Gastrocnemius medialis (tissue), 4 donors: Measurements from ENCODE around the gene ATP11A. TPM values are rescaled to one million over a fixed set of nuclear protein-coding genes. Genes with fewer than 3 reads are reported as not detected.

Experiments used
- ATAC-seq, 2 donors: fragments of 150-250 bp; one replicate each; pipeline ENCODE4 v1.9.1; 2016
- DNase-seq, 2 donors: peaks; one replicate each; pipeline ENCODE4 v3.0.0-alpha.2; 2019
- H3K27ac ChIP-seq, 4 donors: fragments of 200-600 bp; sonication (generic); 1 replicate in 1 of 4; 2 replicates in 3 of 4; pipeline ENCODE4 v1.5.1; 2016 to 2018; ENCODE audit warnings: mild to moderate bottlenecking in 2 of 4, moderate library complexity in 1 of 4
- H3K27me3 ChIP-seq, 3 donors: fragments of 200-600 bp; sonication (generic) in 2 of 3; 1 replicate in 1 of 3; 2 replicates in 2 of 3; pipeline versions ENCODE4 v1.5.1 to v1.6.0; 2016 to 2019; ENCODE audit warnings: mild to moderate bottlenecking in 1 of 3, moderate library complexity in 1 of 3
- H3K36me3 ChIP-seq, 2 donors: fragments of 200-600 bp; sonication (generic) in 1 of 2; one replicate each; pipeline ENCODE4 v1.5.1; 2017 to 2018
- H3K4me1 ChIP-seq, 2 donors: fragments of 200-600 bp; sonication (generic) in 1 of 2; one replicate each; pipeline ENCODE4 v1.5.1; 2016 to 2017; ENCODE audit warnings: mild to moderate bottlenecking in 2 of 2
- H3K4me3 ChIP-seq, 4 donors: fragments of 200-600 bp; sonication (generic) in 3 of 4; 1 replicate in 1 of 4; 2 replicates in 3 of 4; pipeline ENCODE4 v1.5.1; 2016 to 2019; ENCODE audit warnings: mild to moderate bottlenecking in 2 of 4
- H3K9me3 ChIP-seq, 3 donors: fragments of 200-600 bp; sonication (generic) in 2 of 3; 1 replicate in 1 of 3; 2 replicates in 2 of 3; pipeline ENCODE4 v1.5.1; 2016 to 2019
- POLR2A ChIP-seq, 2 donors: fragments of 450-650 bp; IDR thresholded peaks; one replicate each; pipeline ENCODE4 v1.6.1; 2017; ENCODE audit warnings: antibody characterized with exemption in 2 of 2, mild to moderate bottlenecking in 2 of 2, moderate library complexity in 2 of 2
- in situ Hi-C, 4 donors: fragments of 200-750 bp; cut with MboI; loops; one replicate each; pipeline versions ENCODE4 v1.15.0 to v1.8.0; 2017; ENCODE audit warnings: low sequenced_read_pairs in 4 of 4
- intact Hi-C: fragments of 100-400 bp; cut with DNase I; formaldehyde crosslinking; loops from one replicate; pipeline ENCODE4 v1.15.1; 2023; ENCODE audit warnings: low total_unique reads
- total RNA-seq, 4 donors: library from RNA; depleted of rRNA; stranded (reverse); fragments of >200 nt; gene quantifications; one replicate each; pipeline versions ENCODE4 v1.1.0 to v1.2.3, GENCODE V29; 2016
- TF ChIP-seq, protein P1 (sequence below), 5 experiments: fragments of 450-650 bp in 3 of 5; fragments of 200-600 bp in 2 of 5; sonication (generic) in 2 of 5; IDR thresholded peaks in 4 of 5; conservative IDR thresholded peaks in 1 of 5; 1 replicate in 4 of 5; 2 replicates in 1 of 5; pipeline ENCODE4 v1.5.1; 2016 to 2019; ENCODE audit warnings: antibody characterized with exemption in 5 of 5, mild to moderate bottlenecking in 3 of 5, moderate library complexity in 3 of 5

ATP11A gene
- total RNA-seq, 4 donors from 2014 or later: 10.0 to 14.2 (median 12.6) TPM

DNA sequence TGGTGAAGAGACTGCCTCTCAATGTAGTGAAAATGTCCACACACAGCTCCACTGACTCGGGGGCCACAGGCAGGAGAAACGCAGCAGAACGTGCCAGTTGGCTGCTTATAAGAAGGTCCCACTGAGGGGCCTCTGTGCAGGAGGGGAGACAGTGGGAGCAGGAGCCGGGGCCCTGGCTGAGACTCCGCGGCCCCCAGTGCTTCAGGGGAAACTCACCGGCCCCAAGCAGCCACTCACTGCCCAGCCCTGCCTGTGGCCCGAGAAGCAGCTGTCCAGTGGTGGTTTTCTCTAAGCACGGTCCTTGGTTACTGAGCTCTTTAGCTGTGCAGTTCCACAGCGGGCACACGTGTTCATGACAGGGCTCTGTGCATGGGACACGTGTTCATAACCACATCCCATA is 187.2 kb downstream of the ATP11A start:
- in situ Hi-C loops: loop anchor here in 1 of 4 donors (10.0 kb wide), 1 partner anchor 232 kb away; no protein-coding TSS in a partner anchor

GRCh38 chr13:112877539-112877938 is 187.7 kb downstream of the ATP11A start:
- ATAC-seq (no peak), DNase-seq (no peak)
- Histone ChIP-seq H3K36me3 (peaks cover 0 to 36% of the 10 kb centered on the region in 2 donors), H3K27me3 (no peaks in the 10 kb centered on the region), H3K27ac (no peak overlapping the region), H3K9me3 (no peaks in the 10 kb centered on the region), H3K4me1 (peaks cover 0 to 3% of the 10 kb centered on the region in 2 donors), H3K4me3 (no peak overlapping the region)
- in situ Hi-C loops: loop anchor here in 1 of 4 donors (10.0 kb wide), 1 partner anchor 233 kb away; no protein-coding TSS in a partner anchor
- TF ChIP-seq POLR2A (IDR thresholded peaks at IDR 0.05): no peak
- TF ChIP-seq, protein P1, sequence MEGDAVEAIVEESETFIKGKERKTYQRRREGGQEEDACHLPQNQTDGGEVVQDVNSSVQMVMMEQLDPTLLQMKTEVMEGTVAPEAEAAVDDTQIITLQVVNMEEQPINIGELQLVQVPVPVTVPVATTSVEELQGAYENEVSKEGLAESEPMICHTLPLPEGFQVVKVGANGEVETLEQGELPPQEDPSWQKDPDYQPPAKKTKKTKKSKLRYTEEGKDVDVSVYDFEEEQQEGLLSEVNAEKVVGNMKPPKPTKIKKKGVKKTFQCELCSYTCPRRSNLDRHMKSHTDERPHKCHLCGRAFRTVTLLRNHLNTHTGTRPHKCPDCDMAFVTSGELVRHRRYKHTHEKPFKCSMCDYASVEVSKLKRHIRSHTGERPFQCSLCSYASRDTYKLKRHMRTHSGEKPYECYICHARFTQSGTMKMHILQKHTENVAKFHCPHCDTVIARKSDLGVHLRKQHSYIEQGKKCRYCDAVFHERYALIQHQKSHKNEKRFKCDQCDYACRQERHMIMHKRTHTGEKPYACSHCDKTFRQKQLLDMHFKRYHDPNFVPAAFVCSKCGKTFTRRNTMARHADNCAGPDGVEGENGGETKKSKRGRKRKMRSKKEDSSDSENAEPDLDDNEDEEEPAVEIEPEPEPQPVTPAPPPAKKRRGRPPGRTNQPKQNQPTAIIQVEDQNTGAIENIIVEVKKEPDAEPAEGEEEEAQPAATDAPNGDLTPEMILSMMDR (IDR thresholded peaks at IDR 0.05 in 4 of 5, conservative IDR thresholded peaks at IDR 0.05 in 1 of 5): no peak
- intact Hi-C loops: no loop called here

More for the DNA sequence above, 187.2 kb downstream of the ATP11A start:
- DNase-seq (no peak), ATAC-seq (no peak)
- Histone ChIP-seq H3K27me3 (no peaks in the 10 kb centered on the region), H3K4me3 (no peak overlapping the region), H3K9me3 (no peaks in the 10 kb centered on the region), H3K27ac (no peak overlapping the region), H3K4me1 (peaks cover 0 to 3% of the 10 kb centered on the region in 2 donors), H3K36me3 (peaks cover 0 to 36% of the 10 kb centered on the region in 2 donors)
- intact Hi-C loops: no loop called here
- TF ChIP-seq, protein P1 (IDR thresholded peaks at IDR 0.05 in 4 of 5, conservative IDR thresholded peaks at IDR 0.05 in 1 of 5): no peak
- no peak for TF ChIP-seq POLR2A (IDR thresholded peaks at IDR 0.05)

DNA sequence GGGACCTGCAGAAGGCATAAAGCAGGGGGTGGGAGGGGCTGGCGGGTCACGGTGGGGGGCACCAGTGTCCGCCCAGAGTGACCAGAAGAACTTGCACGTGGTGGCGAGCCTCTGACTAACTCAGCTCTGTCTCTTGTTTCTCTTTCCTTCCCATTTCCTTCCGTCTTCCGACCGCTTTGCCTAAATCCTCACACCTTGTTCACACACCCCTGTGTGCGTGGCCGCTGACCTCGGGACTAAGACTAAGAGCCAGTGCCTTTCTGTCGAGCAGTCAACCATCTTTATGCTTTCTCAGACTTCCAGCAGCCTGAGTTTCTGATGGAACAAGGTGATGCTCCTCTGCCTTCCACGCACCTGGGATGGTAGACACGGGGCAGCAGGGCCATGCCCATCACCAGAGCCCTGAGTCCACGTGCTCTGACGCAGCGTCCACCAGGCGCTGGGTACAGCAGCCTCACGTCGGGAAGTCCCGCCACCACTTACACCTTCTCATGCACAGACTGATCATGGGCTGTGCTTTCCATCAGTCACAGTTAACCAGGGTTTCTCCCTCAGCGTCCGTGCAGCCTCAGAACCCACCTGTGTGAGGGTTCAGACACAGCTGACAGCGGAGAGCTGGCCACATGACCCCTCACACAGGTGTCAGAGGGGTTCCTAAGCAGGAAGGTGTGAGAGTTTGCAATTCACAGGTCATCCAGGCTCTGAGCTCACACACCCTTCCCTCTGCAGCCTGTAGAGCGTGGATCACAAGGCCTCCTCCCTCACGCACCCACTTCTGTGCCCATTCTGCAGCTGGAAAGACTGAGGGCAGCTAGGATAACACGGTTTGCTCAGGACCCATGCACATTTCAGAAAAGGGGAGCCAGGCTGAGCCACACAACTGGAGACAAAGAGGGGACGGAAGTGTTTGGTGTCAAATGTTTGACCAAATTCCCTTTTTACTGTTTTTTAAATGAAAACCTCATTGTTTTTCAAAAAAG is 188.4 kb downstream of the ATP11A start:
- intact Hi-C loops: no loop called here
- ATAC-seq (no peak), DNase-seq (no peak)
- H3K4me1 ChIP-seq: peaks cover 0 to 3% of the 10 kb centered on the region in 2 donors
- in situ Hi-C loops: loop anchor here in 1 of 4 donors (10.0 kb wide), 1 partner anchor 233 kb away; no protein-coding TSS in a partner anchor
- H3K36me3 ChIP-seq: peaks cover 0 to 36% of the 10 kb centered on the region in 2 donors
- H3K27me3 ChIP-seq: no peaks in the 10 kb centered on the region
- no peak overlapping the region for H3K4me3 ChIP-seq
- no peak overlapping the region for H3K27ac ChIP-seq
- TF ChIP-seq, protein P1 (IDR thresholded peaks at IDR 0.05 in 4 of 5, conservative IDR thresholded peaks at IDR 0.05 in 1 of 5): no peak
- TF ChIP-seq POLR2A (IDR thresholded peaks at IDR 0.05): no peak
- no peaks in the 10 kb centered on the region for H3K9me3 ChIP-seq

DNA sequence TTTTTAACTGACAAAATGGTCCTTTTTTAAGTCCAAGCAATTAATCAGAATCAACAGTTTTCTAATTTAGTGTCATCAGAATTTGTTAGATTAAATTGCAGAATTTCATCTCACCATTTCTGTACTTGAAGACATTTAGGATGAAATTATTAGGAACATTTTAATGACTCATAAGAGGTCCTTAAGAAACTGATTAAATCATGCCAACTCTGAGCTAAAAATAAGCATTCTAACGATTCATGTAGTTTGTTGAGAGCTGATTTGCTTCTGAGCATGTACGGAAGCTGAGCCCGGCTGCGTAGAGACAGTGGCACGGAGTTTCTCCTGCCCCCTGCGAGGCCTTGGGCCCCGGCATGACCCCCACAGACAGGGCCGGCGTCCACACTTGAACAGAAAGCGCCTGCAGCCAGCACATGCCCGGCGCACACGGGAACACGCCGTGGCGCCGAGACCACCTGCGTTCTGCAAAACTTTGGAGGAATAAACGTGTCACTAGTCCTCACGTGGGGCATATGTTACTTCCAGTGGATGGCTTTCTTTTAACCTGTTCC is 189.5 kb downstream of the ATP11A start:
- no peak overlapping the region for H3K4me3 ChIP-seq
- no peaks in the 10 kb centered on the region for H3K9me3 ChIP-seq
- peaks cover 0 to 36% of the 10 kb centered on the region in 2 donors for H3K36me3 ChIP-seq
- no peaks in the 10 kb centered on the region for H3K27me3 ChIP-seq
- DNase-seq (no peak), ATAC-seq (no peak)
- H3K27ac ChIP-seq: no peak overlapping the region
- no peak for TF ChIP-seq POLR2A (IDR thresholded peaks at IDR 0.05)
- intact Hi-C loops (no loop called here), in situ Hi-C loops (loop anchor here in 1 of 4 donors (10.0 kb wide), 1 partner anchor 235 kb away; no protein-coding TSS in a partner anchor)
- peaks cover 0 to under 1% of the 10 kb centered on the region in 2 donors for H3K4me1 ChIP-seq

- in situ Hi-C loops: no loop called here
- no peak for ATAC-seq
- no peak overlapping the region for H3K27ac ChIP-seq
These were observed 190.4 kb downstream of the ATP11A start for GRCh38 chr13:112880221-112880641.

More at GRCh38 chr13:112880221-112880641, 190.4 kb downstream of the ATP11A start:
- DNase-seq: no peak
- TF ChIP-seq POLR2A (IDR thresholded peaks at IDR 0.05): no peak
- TF ChIP-seq, protein P1 (IDR thresholded peaks at IDR 0.05 in 4 of 5, conservative IDR thresholded peaks at IDR 0.05 in 1 of 5): no peak
- no peaks in the 10 kb centered on the region for H3K9me3 ChIP-seq
- intact Hi-C loops: no loop called here
- H3K36me3 ChIP-seq: peaks cover 0 to 36% of the 10 kb centered on the region in 2 donors
- H3K27me3 ChIP-seq: no peaks in the 10 kb centered on the region
- H3K4me1 ChIP-seq: no peaks in the 10 kb centered on the region
- no peak overlapping the region for H3K4me3 ChIP-seq
